IMR-90 (cell line): Measurements from ENCODE around the gene WSB1. TPM values are rescaled to one million over a fixed set of nuclear protein-coding genes. Genes with fewer than 3 reads are reported as not detected.

Experiments
- ATAC-seq: fragments of 200-7000 bp; cut with Tn5 transposase; 2 replicates; pipeline ENCODE4 v1.9.1; 2020; ENCODE audit warnings: low read depth, mild to moderate bottlenecking, moderate library complexity
- BruUV-seq: library from RNA; stranded (reverse); fragments of 400-500 nt; replicated peaks from 2 replicates; lab custom pipeline; 2021; lab: Mats Ljungman, UMichigan
- CTCF ChIA-PET: fragments of 300-600 bp; formaldehyde crosslinking; extraction: SDS; loops from one replicate; lab custom pipeline; 2021; ENCODE audit warnings: antibody characterized with exemption; lab: Yijun Ruan, JAX
- POLR2A ChIA-PET: fragments of 300-600 bp; sonication (Branson Sonifier 250); formaldehyde crosslinking; loops from one replicate; lab custom pipeline; 2022; ENCODE audit warnings: antibody characterized with exemption; ENCODE audit not compliant: unreplicated experiment; lab: Charles Lee
- DNase-seq: peaks from one replicate; pipeline ENCODE4 v3.0.0; 2013
- H2AFZ ChIP-seq: replicated peaks from 2 replicates; pipeline ENCODE3; 2013; ENCODE audit warnings: low read length, mild to moderate bottlenecking; ENCODE audit not compliant: poor library complexity
- H2AK5ac ChIP-seq: 2 replicates; pipeline ENCODE4 v1.6.1; 2013; ENCODE audit warnings: low read depth, low read length, inconsistent platforms
- H2AK9ac ChIP-seq: replicated peaks from 2 replicates; pipeline ENCODE3; 2013; ENCODE audit warnings: mild to moderate bottlenecking, low read depth, low read length, moderate library complexity; ENCODE audit not compliant: poor library complexity
- H2BK120ac ChIP-seq: 2 replicates; pipeline ENCODE4 v1.6.1; 2013; ENCODE audit warnings: low read depth, low read length, inconsistent platforms
- H2BK15ac ChIP-seq: 3 replicates; pipeline ENCODE4 v1.6.1; 2013; ENCODE audit warnings: low read depth, low read length, inconsistent platforms
- H2BK20ac ChIP-seq: 2 replicates; pipeline ENCODE4 v1.6.1; 2013; ENCODE audit warnings: low read depth, mild to moderate bottlenecking, inconsistent platforms, low read length, moderate library complexity
- H2BK5ac ChIP-seq: 2 replicates; pipeline ENCODE4 v1.6.1; 2013; ENCODE audit warnings: mild to moderate bottlenecking, low read depth, low read length, inconsistent platforms; ENCODE audit not compliant: poor library complexity, severe bottlenecking
- H3K14ac ChIP-seq: replicated peaks from 2 replicates; pipeline ENCODE4 v1.6.1; 2013; ENCODE audit warnings: low read depth, low read length, inconsistent platforms
- H3K18ac ChIP-seq: 2 replicates; pipeline ENCODE4 v1.6.1; 2013; ENCODE audit warnings: low read depth, low read length, control low read depth
- H3K23ac ChIP-seq: 2 replicates; pipeline ENCODE4 v1.6.1; 2013; ENCODE audit warnings: low read depth, low read length, inconsistent platforms
- H3K27ac ChIP-seq: 2 replicates; pipeline ENCODE4 v1.5.1; 2013; ENCODE audit warnings: mild to moderate bottlenecking, control low read depth, low read length; ENCODE audit not compliant: insufficient read depth
- H3K27me3 ChIP-seq: 2 replicates; pipeline ENCODE4 v1.6.1; 2013; ENCODE audit warnings: low read length; ENCODE audit not compliant: control insufficient read depth, insufficient read depth
- H3K36me3 ChIP-seq: 2 replicates; pipeline ENCODE4 v1.6.1; 2013; ENCODE audit warnings: low read length, mixed read lengths; ENCODE audit not compliant: control insufficient read depth, insufficient read depth
- H3K4ac ChIP-seq: 2 replicates; pipeline ENCODE4 v1.6.1; 2013; ENCODE audit warnings: low read depth, low read length, inconsistent platforms
- H3K4me1 ChIP-seq: 2 replicates; pipeline ENCODE4 v1.6.1; 2013; ENCODE audit warnings: low read length, mixed read lengths; ENCODE audit not compliant: control insufficient read depth, insufficient read depth
- H3K4me2 ChIP-seq: 2 replicates; pipeline ENCODE4 v1.6.1; 2013; ENCODE audit warnings: low read depth, mild to moderate bottlenecking, control low read depth, low read length, moderate library complexity
- H3K4me3 ChIP-seq: 2 replicates; pipeline ENCODE4 v1.5.1; 2013; ENCODE audit warnings: low read depth, mild to moderate bottlenecking, control low read depth, low read length, moderate library complexity; ENCODE audit not compliant: insufficient read depth
- H3K56ac ChIP-seq: 2 replicates; pipeline ENCODE4 v1.6.1; 2013; ENCODE audit warnings: low read length, inconsistent platforms; ENCODE audit not compliant: insufficient read depth; ENCODE audit errors: extremely low read depth
- H3K79me1 ChIP-seq, 2 experiments: 2 replicates each; pipeline ENCODE4 v1.6.1; 2013; ENCODE audit warnings: low read length in 2 of 2, inconsistent platforms in 1 of 2, low read depth in 1 of 2
- H3K9ac ChIP-seq: 2 replicates; pipeline ENCODE4 v1.6.1; 2013; ENCODE audit warnings: low read depth, low read length, control low read depth
- H3K9me1 ChIP-seq: 2 replicates; pipeline ENCODE4 v1.6.1; 2013; ENCODE audit warnings: low read length, inconsistent platforms; ENCODE audit not compliant: insufficient read depth
- H3K9me3 ChIP-seq: 2 replicates; pipeline ENCODE4 v1.6.1; 2013; ENCODE audit warnings: low read length; ENCODE audit not compliant: control insufficient read depth, insufficient read depth
- H4K20me1 ChIP-seq: 2 replicates; pipeline ENCODE4 v1.6.1; 2013; ENCODE audit warnings: low read length, inconsistent platforms; ENCODE audit not compliant: insufficient read depth
- H4K5ac ChIP-seq: 2 replicates; pipeline ENCODE4 v1.6.1; 2013; ENCODE audit warnings: mild to moderate bottlenecking, low read depth, low read length, control low read depth
- H4K8ac ChIP-seq, 2 experiments: 2 replicates each; pipeline ENCODE4 v1.6.1; 2013; ENCODE audit warnings: low read depth in 2 of 2, low read length in 2 of 2, control low read depth in 1 of 2, inconsistent platforms in 1 of 2
- H4K91ac ChIP-seq: 2 replicates; pipeline ENCODE4 v1.6.1; 2013; ENCODE audit warnings: low read depth, low read length, inconsistent platforms; ENCODE audit not compliant: insufficient read depth
- WGBS, 2 experiments: methylation state at CpG; one replicate each; pipeline versions ENCODE4 v1.1.5 to v1.1.7; 2013; ENCODE audit warnings: missing lambda C conversion rate in 2 of 2; ENCODE audit not compliant: insufficient read length in 1 of 2; ENCODE audit errors: extremely low coverage in 2 of 2; 5-methylcytosine and 5-hydroxymethylcytosine counted together
- dilution Hi-C: fragments of 300-500 bp; cut with HindIII; formaldehyde crosslinking; loops from one replicate; pipeline ENCODE4 v1.14.3; 2018; ENCODE audit warnings: low sequenced_read_pairs; ENCODE audit not compliant: unreplicated experiment
- in situ Hi-C: fragments of 300-500 bp; cut with MboI; formaldehyde crosslinking; loops from 3 replicates; pipeline ENCODE4 v1.14.3; 2019; ENCODE audit warnings: low sequenced_read_pairs, inconsistent platforms, mixed read lengths
- intact Hi-C: fragments of 100-400 bp; cut with micrococcal nuclease; formaldehyde crosslinking; loops from 2 replicates; pipeline ENCODE4 v1.10.0; 2022
- polyA plus RNA-seq, 3 experiments: library from polyadenylated mRNA; depleted of rRNA; stranded (reverse); fragments of >200 nt; gene quantifications; 2 replicates each; pipeline ENCODE4 v1.2.3, GENCODE V29; 2012; ENCODE audit warnings: low replicate concordance in 1 of 3
- total RNA-seq: library from RNA; depleted of rRNA; stranded (reverse); fragments of >200 nt; gene quantifications from 2 replicates; pipeline ENCODE4 v1.2.3, GENCODE V29; 2012
- TF ChIP-seq, protein P1 (sequence below): fragments of 150-350 bp; IDR thresholded peaks from 2 replicates; pipeline ENCODE4 v1.6.1; 2016; ENCODE audit warnings: low read depth, mild to moderate bottlenecking, low read length, moderate library complexity, borderline replicate concordance

Gene WSB1
- total and polyA plus RNA-seq, 2 of the 4 experiments (the other 2 are of a cell fraction), result 140 to 266 TPM

DNA sequence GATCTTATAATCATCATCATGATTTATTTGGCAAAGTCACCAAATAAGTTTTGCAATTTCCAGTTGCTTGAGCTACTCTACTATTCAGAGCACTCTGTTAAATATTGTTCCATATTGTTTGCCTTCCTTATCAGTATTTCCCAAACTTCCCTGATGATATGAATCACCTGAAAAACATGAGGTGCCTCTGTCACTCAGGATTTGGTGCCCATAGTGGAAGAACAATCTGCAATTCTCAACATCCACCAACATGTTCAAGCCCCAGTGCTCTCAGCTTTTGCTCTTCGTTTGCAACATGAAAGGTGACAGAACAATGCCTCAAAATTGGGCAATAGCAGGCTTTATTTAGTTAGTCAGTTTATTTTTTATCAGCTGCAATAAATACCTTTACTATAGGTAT, 28.6 kb upstream of the WSB1 start:
- TF ChIP-seq, protein P1, sequence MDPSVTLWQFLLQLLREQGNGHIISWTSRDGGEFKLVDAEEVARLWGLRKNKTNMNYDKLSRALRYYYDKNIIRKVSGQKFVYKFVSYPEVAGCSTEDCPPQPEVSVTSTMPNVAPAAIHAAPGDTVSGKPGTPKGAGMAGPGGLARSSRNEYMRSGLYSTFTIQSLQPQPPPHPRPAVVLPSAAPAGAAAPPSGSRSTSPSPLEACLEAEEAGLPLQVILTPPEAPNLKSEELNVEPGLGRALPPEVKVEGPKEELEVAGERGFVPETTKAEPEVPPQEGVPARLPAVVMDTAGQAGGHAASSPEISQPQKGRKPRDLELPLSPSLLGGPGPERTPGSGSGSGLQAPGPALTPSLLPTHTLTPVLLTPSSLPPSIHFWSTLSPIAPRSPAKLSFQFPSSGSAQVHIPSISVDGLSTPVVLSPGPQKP, result no peak
- Histone ChIP-seq H4K5ac (no peak overlapping the region), H3K9me1 (no peaks in the 10 kb centered on the region), H3K27ac (no peak overlapping the region), H4K8ac (no peak overlapping the region), H3K56ac (no peak overlapping the region), H3K79me1 (no peaks in the 10 kb centered on the region), H2AK5ac (no peak overlapping the region), H4K91ac (no peak overlapping the region), H2BK5ac (no peak overlapping the region), H3K14ac (no peak overlapping the region), H3K18ac (no peak overlapping the region), H2BK15ac (no peak overlapping the region), H3K23ac (no peak overlapping the region), H3K4me3 (no peak overlapping the region), H3K9ac (no peak overlapping the region), H4K20me1 (no peaks in the 10 kb centered on the region), H2AK9ac (no peak overlapping the region), H3K4me1 (no peaks in the 10 kb centered on the region), H3K27me3 (peaks cover 19% of the 10 kb centered on the region), H3K36me3 (no peaks in the 10 kb centered on the region), H3K9me3 (no peaks in the 10 kb centered on the region), H3K4ac (no peak overlapping the region), H2BK120ac (no peak overlapping the region), H3K4me2 (no peak overlapping the region), H2BK20ac (no peak overlapping the region), H2AFZ (no peak overlapping the region)
- ATAC-seq, result no peak
- POLR2A ChIA-PET, result no interaction called here
- in situ Hi-C loops (no loop called here), intact Hi-C loops (no loop called here), dilution Hi-C loops (no loop called here)
- BruUV-seq, result no TSS peak
- CTCF ChIA-PET, result interaction anchor here (0.7 kb wide), 1 partner anchor 31 kb away, joined by 4 read pairs; no protein-coding TSS in a partner anchor
- no peak for DNase-seq
- WGBS, 2 experiments, result no CpG with 5 or more reads among the region's 1 CpG
